ENCODE results near the gene MED22. TPM values are rescaled to one million over a fixed set of nuclear protein-coding genes. Genes with fewer than 3 reads are reported as not detected.

MED22 gene
- total RNA-seq, 4 donors from 2014 or later, result 12.3 to 31.1 (median 26.9) TPM

GRCh38 chr9:133390713-133391112, 42.8 kb upstream of the MED22 start:
- H3K4me3 ChIP-seq (ENCODE audit: low read depth, poor library complexity, severe bottlenecking), result no peak overlapping the region
- WGBS, 2 donors, result 82 to 87% methylated on average over 7 of the region's 7 CpGs
- TF ChIP-seq, protein P1, sequence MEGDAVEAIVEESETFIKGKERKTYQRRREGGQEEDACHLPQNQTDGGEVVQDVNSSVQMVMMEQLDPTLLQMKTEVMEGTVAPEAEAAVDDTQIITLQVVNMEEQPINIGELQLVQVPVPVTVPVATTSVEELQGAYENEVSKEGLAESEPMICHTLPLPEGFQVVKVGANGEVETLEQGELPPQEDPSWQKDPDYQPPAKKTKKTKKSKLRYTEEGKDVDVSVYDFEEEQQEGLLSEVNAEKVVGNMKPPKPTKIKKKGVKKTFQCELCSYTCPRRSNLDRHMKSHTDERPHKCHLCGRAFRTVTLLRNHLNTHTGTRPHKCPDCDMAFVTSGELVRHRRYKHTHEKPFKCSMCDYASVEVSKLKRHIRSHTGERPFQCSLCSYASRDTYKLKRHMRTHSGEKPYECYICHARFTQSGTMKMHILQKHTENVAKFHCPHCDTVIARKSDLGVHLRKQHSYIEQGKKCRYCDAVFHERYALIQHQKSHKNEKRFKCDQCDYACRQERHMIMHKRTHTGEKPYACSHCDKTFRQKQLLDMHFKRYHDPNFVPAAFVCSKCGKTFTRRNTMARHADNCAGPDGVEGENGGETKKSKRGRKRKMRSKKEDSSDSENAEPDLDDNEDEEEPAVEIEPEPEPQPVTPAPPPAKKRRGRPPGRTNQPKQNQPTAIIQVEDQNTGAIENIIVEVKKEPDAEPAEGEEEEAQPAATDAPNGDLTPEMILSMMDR (IDR thresholded peaks at IDR 0.05), result no peak
- no peak for TF ChIP-seq POLR2A (IDR thresholded peaks at IDR 0.05)
- DNase-seq (ENCODE audit: low spot score in 2 of 2), result no peak
- intact Hi-C loops (cut with DNase I; ENCODE audit: low total_unique reads), result no loop called here

GRCh38 chr9:133389562-133389961, 41.6 kb upstream of the MED22 start:
- intact Hi-C loops (cut with DNase I; ENCODE audit: low total_unique reads), result no loop called here
- TF ChIP-seq, protein P1 (IDR thresholded peaks at IDR 0.05), result no peak
- TF ChIP-seq POLR2A (IDR thresholded peaks at IDR 0.05), result no peak
- no peak overlapping the region for H3K4me3 ChIP-seq (ENCODE audit: low read depth, poor library complexity, severe bottlenecking)
- DNase-seq (ENCODE audit: low spot score in 2 of 2), result no peak
- 90 to 92% methylated on average over 9 to 13 of the region's 13 CpGs for WGBS, 2 donors

GRCh38 chr9:133389025-133389557, 41.2 kb upstream of the MED22 start:
- 91 to 98% methylated on average over 12 of the region's 12 CpGs for WGBS, 2 donors
- DNase-seq (ENCODE audit: low spot score in 2 of 2), result no peak
- intact Hi-C loops (cut with DNase I; ENCODE audit: low total_unique reads), result no loop called here
- H3K4me3 ChIP-seq (ENCODE audit: low read depth, poor library complexity, severe bottlenecking), result no peak overlapping the region
- no peak for TF ChIP-seq POLR2A (IDR thresholded peaks at IDR 0.05)
- TF ChIP-seq, protein P1 (IDR thresholded peaks at IDR 0.05), result no peak

- H3K4me3 ChIP-seq (ENCODE audit: low read depth, poor library complexity, severe bottlenecking), result no peak overlapping the region
- no peak for DNase-seq (ENCODE audit: low spot score in 2 of 2)
- intact Hi-C loops (cut with DNase I; ENCODE audit: low total_unique reads), result no loop called here
These were observed 39.7 kb upstream of the MED22 start for GRCh38 chr9:133387680-133388079.

DNA sequence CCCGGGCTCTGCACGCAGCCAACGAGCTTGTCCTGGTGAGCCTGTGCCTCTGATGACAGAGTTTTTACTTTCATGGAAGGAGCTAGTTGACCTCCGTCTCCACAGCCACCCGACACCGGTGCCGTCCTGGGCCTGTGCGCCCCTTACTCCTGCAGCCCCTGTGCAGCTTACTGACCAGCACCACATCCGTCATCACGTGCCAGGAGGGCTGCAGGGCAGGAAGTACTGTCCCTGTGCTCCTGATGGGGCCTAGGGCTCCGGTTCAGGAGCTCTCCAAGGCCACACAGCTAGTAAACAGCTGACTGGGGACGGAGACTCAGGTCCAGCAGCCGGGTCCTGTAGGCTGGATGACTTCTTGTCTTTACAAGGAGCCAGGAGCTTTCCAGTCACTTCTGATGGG, 38.4 kb upstream of the MED22 start:
- WGBS, 2 donors, result 86 to 96% methylated on average over 10 to 13 of the region's 13 CpGs
- intact Hi-C loops (cut with DNase I; ENCODE audit: low total_unique reads), result no loop called here
- H3K4me3 ChIP-seq (ENCODE audit: low read depth, poor library complexity, severe bottlenecking), result no peak overlapping the region
- DNase-seq (ENCODE audit: low spot score in 2 of 2), result no peak
- TF ChIP-seq, protein P1 (IDR thresholded peaks at IDR 0.05), result no peak
- TF ChIP-seq POLR2A (IDR thresholded peaks at IDR 0.05), result no peak

More at GRCh38 chr9:133387680-133388079, 39.7 kb upstream of the MED22 start:
- TF ChIP-seq POLR2A (IDR thresholded peaks at IDR 0.05), result no peak
- TF ChIP-seq, protein P1 (IDR thresholded peaks at IDR 0.05), result no peak
- 55 to 64% methylated on average over 9 of the region's 9 CpGs for WGBS, 2 donors

GRCh38 chr9:133385452-133385851, 37.5 kb upstream of the MED22 start:
- TF ChIP-seq, protein P1 (IDR thresholded peaks at IDR 0.05), result no peak
- TF ChIP-seq POLR2A (IDR thresholded peaks at IDR 0.05), result no peak
- no peak overlapping the region for H3K4me3 ChIP-seq (ENCODE audit: low read depth, poor library complexity, severe bottlenecking)
- WGBS, 2 donors, result 76 to 78% methylated on average over 7 to 14 of the region's 14 CpGs
- no peak for DNase-seq (ENCODE audit: low spot score in 2 of 2)
- intact Hi-C loops (cut with DNase I; ENCODE audit: low total_unique reads), result no loop called here

All from lower leg skin (tissue), 4 donors.